Adrenal gland (tissue), 12 donors: ENCODE results near the gene VSIG10L2. TPM values are rescaled to one million over a fixed set of nuclear protein-coding genes. Genes with fewer than 3 reads are reported as not detected.

Source experiments
- DNase-seq, 7 donors: peaks; one replicate each; pipeline ENCODE4 v3.0.0-alpha.2; 2019 to 2020
- H3K27ac ChIP-seq, 5 donors: fragments of 200-600 bp; sonication (generic) in 4 of 5; 1 replicate in 3 of 5; 2 replicates in 2 of 5; pipeline versions ENCODE4 v1.5.1 to v1.8.0; 2016 to 2020; ENCODE audit warnings: mild to moderate bottlenecking in 1 of 5
- H3K27me3 ChIP-seq: fragments of 200-600 bp; 2 replicates; pipeline ENCODE4 v1.8.0; 2021
- H3K36me3 ChIP-seq, 2 donors: fragments of 200-600 bp; replicated peaks in 1 of 2; 1 replicate in 1 of 2; 2 replicates in 1 of 2; pipeline versions ENCODE4 v1.5.1 to v1.8.0; 2018 to 2022
- H3K4me1 ChIP-seq, 2 donors: fragments of 200-600 bp; replicated peaks in 1 of 2; 1 replicate in 1 of 2; 2 replicates in 1 of 2; pipeline versions ENCODE4 v1.5.1 to v1.8.0; 2018 to 2021
- H3K4me3 ChIP-seq, 4 donors: fragments of 200-600 bp; sonication (generic) in 3 of 4; one replicate each; pipeline ENCODE4 v1.5.1; 2016 to 2018
- H3K9me3 ChIP-seq, 3 donors: fragments of 200-600 bp; sonication (generic) in 1 of 3; replicated peaks in 1 of 3; 1 replicate in 2 of 3; 2 replicates in 1 of 3; pipeline versions ENCODE4 v1.5.1 to v1.8.0; 2016 to 2021
- CTCF ChIP-seq, 6 experiments: fragments of 450-650 bp in 4 of 6; fragments of 200-600 bp in 2 of 6; sonication (generic) in 1 of 6; IDR thresholded peaks; 1 replicate in 5 of 6; 2 replicates in 1 of 6; pipeline versions ENCODE4 v1.5.1 to v1.8.0; 2016 to 2021; ENCODE audit warnings: antibody characterized with exemption in 6 of 6, mild to moderate bottlenecking in 2 of 6, moderate library complexity in 1 of 6
- POLR2A ChIP-seq, 2 donors: fragments of 450-650 bp; IDR thresholded peaks; one replicate each; pipeline ENCODE4 v1.6.1; 2017; ENCODE audit warnings: antibody characterized with exemption in 2 of 2, mild to moderate bottlenecking in 2 of 2, moderate library complexity in 1 of 2
- WGBS, 4 donors: extraction: QIAGEN DNeasy Blood & Tissue Kit in 2 of 4; methylation state at CpG; one replicate each; pipeline versions ENCODE4 v1.1.5 to v1.1.7; 2013 to 2017; 5-methylcytosine and 5-hydroxymethylcytosine counted together
- intact Hi-C, 2 donors: fragments of 100-400 bp; cut with DNase I; formaldehyde crosslinking; loops; one replicate each; pipeline versions ENCODE4 v1.14.1 to v1.15.0; 2022 to 2023
- polyA plus RNA-seq, 3 donors: library from polyadenylated mRNA; stranded (reverse); fragments of 200-250 nt in 2 of 3; fragments of 350-450 nt in 1 of 3; fragmentation: Illumina TruSeq in 1 of 3; extraction: RNeasy Lipid Tissue Mini Kit (QIAGEN cat#74804) in 1 of 3; gene quantifications; one replicate each; pipeline ENCODE4 v1.2.3, GENCODE V29; 2013 to 2014
- total RNA-seq, 9 donors: library from RNA; depleted of rRNA in 4 of 9; stranded (reverse); fragments of >200 nt in 4 of 9; fragments of 120-200 nt in 1 of 9; fragmentation: NEBNext Ultra II Directional in 1 of 9; extraction: Animal tissue kit (Norgen Biotek cat#: 25700) in 1 of 9; gene quantifications; one replicate each; pipeline versions ENCODE4 v1.1.0 to v1.2.4, GENCODE V29; 2013 to 2023
- donor health status: healthy with polysubstance abuse.
- donor health status: Bipolar disorder and iron deficiency.
- donor health status: DM: yes; HTN: yes; CAD: no.
- donor health status: DM: no; HTN: no; CAD: no.
- donor health status: DM: no; HTN: no; CAD: no.
- donor health status: DM: yes; HTN: yes; CAD: no.

VSIG10L2 gene
- total and polyA plus RNA-seq, 12 donors: 0.08 to 0.44 TPM; not detected in 10

- 72 to 90% (median 82%) methylated on average over 4 of the region's 4 CpGs for WGBS, 4 donors
- H3K27ac ChIP-seq: no peak overlapping the region
- DNase-seq: peak in 1 of 7 donors; percentile 39
- no peak for TF ChIP-seq CTCF (IDR thresholded peaks at IDR 0.05)
- TF ChIP-seq POLR2A (IDR thresholded peaks at IDR 0.05): no peak
- intact Hi-C loops: loop anchor here (5.0 to 10.0 kb wide), 2 partner anchors 244 to 251 kb away; no protein-coding TSS in a partner anchor
- H3K36me3 ChIP-seq: no peaks in the 10 kb centered on the region
- H3K4me3 ChIP-seq: no peak overlapping the region
- H3K4me1 ChIP-seq: no peaks in the 10 kb centered on the region
- no peaks in the 10 kb centered on the region for H3K27me3 ChIP-seq
- H3K9me3 ChIP-seq: no peaks in the 10 kb centered on the region
Observed at GRCh38 chr11:125941267-125941618, 4.6 kb upstream of the VSIG10L2 start.

GRCh38 chr11:125941619-125942611, 3.9 kb upstream of the VSIG10L2 start:
- intact Hi-C loops: loop anchor here (5.0 to 10.0 kb wide), 2 partner anchors 243 to 250 kb away; no protein-coding TSS in a partner anchor
- no peak overlapping the region for H3K27ac ChIP-seq
- WGBS, 4 donors: 36 to 52% (median 42%) methylated on average over 15 to 20 of the region's 20 CpGs
- no peaks in the 10 kb centered on the region for H3K27me3 ChIP-seq
- no peaks in the 10 kb centered on the region for H3K9me3 ChIP-seq
- DNase-seq: peak in 6 of 7 donors; percentile 34 to 70 (median 50)
- no peaks in the 10 kb centered on the region for H3K36me3 ChIP-seq
- no peak overlapping the region for H3K4me3 ChIP-seq
- H3K4me1 ChIP-seq: no peaks in the 10 kb centered on the region
- TF ChIP-seq CTCF (IDR thresholded peaks at IDR 0.05) (peak; percentile 33 to 58 (median 42)), POLR2A (IDR thresholded peaks at IDR 0.05) (no peak)

- no peak overlapping the region for H3K4me3 ChIP-seq
- DNase-seq: peak in 1 of 7 donors; percentile 39
- H3K27me3 ChIP-seq: no peaks in the 10 kb centered on the region
- intact Hi-C loops: loop anchor here (5.0 to 10.0 kb wide), 2 partner anchors 242 to 249 kb away; no protein-coding TSS in a partner anchor
- no peaks in the 10 kb centered on the region for H3K9me3 ChIP-seq
- H3K27ac ChIP-seq: no peak overlapping the region
- TF ChIP-seq POLR2A (IDR thresholded peaks at IDR 0.05) (no peak), CTCF (IDR thresholded peaks at IDR 0.05) (no peak)
- no peaks in the 10 kb centered on the region for H3K36me3 ChIP-seq
- 80 to 89% (median 84%) methylated on average over 12 of the region's 12 CpGs for WGBS, 4 donors
- no peaks in the 10 kb centered on the region for H3K4me1 ChIP-seq
Observed at GRCh38 chr11:125942771-125943428, 2.9 kb upstream of the VSIG10L2 start.
